GM18507 (cell line): ENCODE results near the gene DENND1A.
"Not testable (repeated sequence)": the region's sequence is repeated elsewhere in the genome, so short reads cannot be mapped to it uniquely, and the experiment has no call there.

Experiments
- DNase-seq: peaks from one replicate; pipeline ENCODE4 v3.0.0; 2011; ENCODE audit warnings: low read depth; ENCODE audit not compliant: insufficient read length; ENCODE audit errors: extremely low spot score
- FAIRE-seq: peaks from 2 replicates; lab custom pipeline; 2011; peaks lifted over from hg19 to GRCh38; lab: Jason Lieb, UNC

Gene DENND1A

DNA sequence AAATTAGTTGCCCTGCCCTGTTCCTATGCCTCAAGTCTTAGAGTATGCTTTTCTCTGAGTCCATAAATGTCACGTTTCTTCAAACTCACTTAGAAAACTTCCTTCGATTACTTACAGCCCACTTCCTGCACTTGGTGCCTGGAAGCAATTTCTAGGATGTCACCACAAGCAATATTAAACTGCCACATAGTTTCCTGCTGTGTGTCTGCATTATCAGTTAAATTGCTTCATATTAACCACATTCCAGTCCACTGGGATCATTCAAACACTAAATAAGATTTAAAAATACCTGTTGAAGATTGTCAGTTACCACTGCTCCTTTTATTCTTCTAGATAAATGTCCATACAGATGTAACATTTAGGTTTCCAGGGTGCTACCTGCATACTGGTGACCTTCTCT, 4.1 kb downstream of the DENND1A start:
- FAIRE-seq, result no peak
- DNase-seq, result no peak

DNA sequence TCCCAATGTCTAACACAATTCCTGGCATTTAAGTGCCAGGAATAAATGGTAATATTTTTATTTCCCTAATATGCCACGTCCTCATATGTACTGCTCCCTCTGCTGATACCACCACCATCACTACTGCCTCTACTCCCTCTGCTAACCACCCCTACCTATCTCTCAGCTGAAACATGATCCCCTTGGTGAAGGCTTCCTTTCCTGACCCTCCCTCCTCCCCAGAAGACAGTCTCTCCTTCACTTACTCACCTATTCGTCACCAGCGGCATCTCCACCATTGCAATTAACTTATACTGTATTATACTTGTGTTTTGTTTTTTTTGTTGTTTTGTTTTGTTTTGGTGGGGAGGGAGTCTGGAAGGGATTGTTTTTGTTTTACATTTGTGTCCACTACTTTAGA, 4.8 kb downstream of the DENND1A start:
- FAIRE-seq, result no peak

DNA sequence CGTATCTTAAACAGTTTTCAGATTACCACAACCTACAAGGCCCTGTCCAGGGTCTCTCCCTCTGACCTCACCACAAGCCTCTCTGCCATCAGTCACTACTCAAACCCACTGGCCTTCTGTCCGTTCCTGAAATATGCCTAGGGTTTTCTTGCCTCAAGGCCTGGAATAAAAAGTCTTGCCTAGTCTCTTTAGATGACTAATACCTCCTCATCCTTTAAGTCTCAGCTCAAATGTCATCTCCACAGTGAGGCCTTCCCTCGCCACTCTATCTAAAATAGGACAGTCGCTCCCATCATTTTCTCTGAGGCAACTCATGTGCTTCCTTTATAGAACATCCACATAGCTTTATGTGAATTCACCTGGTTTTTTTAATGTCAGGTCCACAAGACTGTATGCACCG, 5.2 kb downstream of the DENND1A start:
- DNase-seq (no peak), FAIRE-seq (no peak)

More for the DNA sequence above, 4.8 kb downstream of the DENND1A start:
- DNase-seq, result no peak

DNA sequence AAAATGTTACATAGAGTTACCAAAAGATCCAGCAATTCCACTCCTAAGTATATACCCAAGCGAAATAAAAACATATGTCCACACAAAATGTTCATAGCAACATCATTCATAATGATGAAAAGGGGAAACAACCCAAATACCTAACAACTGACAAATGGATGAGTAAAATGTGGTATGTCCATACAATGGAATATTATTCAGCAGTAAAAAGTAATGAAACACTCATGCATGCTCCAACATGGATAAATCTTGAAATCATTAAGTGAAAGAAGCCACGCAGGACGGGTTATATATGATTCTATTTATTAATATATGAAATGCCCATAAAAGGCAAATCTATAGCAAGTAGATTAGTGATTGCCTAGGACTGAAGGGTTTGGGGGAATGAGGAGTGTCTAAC, 6.0 kb downstream of the DENND1A start:
- DNase-seq (no peak), FAIRE-seq (no peak)

DNA sequence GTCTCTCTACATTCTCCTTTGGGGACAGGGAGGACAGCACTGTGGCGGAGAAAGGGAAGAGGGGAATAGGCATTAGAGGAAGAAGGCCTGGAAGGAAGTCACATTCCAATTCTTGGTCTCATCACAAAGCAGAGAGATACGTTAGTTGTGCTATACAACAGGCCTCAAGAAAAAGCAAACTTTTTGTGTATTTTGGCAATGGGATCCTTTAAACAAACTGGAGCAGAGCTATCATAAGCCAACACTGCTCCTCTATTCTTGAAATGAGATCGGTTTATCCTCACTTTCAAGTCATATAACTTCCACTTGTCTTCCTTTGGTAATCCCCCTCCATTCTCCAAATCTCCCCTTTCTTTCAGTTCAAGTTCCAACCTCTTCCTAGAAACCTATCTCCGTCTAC, 6.5 kb downstream of the DENND1A start:
- FAIRE-seq (no peak), DNase-seq (no peak)

DNA sequence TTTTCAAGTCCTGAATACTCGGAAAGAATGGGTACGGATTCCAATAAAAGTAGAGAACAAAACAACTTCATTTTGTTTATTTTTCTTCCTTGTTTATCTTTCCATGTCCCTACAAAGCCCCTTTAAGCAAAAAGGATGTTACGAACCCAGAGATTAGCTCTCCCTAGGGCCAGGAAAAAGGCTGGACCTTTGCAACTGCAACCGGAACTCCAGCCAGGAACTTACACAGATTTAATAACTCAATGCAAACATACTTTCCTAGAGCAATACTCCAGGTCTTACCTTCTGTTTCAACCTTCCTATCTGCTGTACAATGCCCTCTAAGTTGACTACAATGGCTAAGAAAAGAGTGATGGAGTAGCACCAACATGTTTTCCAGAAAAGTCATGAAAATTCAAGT, 7.0 kb downstream of the DENND1A start:
- FAIRE-seq (no peak), DNase-seq (no peak)

DNA sequence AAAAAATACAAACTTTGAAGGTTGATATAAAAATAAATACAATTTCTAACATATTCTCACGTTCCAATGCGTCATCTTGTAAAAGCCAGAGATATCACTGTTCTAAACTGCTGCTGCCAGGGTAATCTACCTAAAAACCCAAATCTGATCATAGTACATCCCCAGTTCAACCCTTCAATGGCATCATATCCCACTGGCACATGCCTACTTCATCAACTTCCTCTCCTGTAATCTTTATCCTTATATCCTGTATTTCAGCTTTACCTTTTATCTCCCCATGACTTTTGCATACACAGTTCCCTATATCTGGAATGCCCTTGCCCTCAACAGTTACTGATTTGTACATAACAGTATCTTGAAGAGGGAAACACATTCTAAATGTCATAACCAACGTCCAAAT, 7.5 kb downstream of the DENND1A start:
- DNase-seq, result no peak
- FAIRE-seq, result no peak

DNA sequence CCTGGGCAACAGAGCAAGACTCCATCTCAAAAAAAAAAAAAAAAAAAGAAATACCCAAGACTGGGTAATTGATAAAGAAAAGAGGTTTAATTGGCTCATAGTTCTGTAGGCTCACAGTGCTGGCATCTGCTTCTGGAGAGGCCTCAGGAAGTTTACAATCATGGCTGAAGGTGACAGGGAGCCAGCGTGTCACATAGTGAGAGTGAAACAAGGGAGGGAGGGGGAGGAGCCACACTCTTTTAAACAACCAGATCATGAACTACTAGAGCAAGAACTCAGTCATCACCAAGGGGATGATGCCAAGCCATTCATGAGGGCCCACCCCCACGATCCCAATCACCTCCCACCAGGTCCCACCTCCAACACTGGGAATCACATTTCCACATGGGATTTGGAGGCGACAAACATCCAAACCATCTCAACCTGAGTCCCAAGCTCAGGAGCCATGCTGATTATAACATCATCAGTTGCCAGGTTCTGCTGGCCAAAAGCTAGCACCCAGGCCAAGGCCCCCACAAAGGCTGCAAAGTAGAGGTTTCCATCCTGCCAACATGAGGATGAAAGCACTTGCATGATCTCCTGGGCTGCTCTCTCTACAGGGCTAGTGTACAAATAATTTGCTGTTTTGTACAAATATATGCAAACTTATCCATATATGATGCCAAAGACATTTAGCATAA, 15.3 kb downstream of the DENND1A start:
- DNase-seq (no peak), FAIRE-seq (no peak)

DNA sequence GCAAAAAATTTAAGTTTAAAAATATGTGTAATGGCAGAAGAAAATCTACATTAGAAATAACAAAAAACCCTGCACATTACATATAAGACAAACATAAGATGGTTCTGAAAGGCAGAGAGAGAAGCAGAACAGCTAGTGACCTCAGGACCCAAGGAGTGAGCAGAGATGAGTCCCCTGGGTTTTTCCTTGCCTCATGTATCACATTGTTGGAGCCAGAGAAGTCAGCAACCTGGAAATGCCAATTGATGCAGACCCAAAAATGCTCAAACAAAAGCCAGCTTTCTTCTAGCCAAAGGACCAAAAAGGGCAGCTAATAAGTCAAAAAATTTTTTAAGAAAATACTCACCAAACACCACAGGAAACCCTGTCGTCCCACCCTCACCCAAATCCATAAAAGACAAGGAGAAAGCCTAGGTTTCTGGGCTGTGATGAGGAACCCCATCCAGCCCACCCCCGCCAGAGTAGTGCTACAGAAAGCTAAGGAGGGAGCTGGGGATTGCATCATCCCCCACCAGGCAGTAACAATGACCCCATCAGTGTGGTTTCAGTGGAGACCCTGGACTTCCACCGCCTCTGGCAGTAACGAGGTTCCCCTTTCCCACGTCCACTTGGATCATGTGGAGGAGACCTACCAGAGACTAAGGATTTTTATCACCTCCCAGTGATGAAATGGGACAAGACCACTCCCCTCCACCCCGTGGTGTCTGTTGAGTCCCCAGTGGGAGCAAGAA, 17.6 kb downstream of the DENND1A start:
- DNase-seq, result no peak
- no peak for FAIRE-seq

DNA sequence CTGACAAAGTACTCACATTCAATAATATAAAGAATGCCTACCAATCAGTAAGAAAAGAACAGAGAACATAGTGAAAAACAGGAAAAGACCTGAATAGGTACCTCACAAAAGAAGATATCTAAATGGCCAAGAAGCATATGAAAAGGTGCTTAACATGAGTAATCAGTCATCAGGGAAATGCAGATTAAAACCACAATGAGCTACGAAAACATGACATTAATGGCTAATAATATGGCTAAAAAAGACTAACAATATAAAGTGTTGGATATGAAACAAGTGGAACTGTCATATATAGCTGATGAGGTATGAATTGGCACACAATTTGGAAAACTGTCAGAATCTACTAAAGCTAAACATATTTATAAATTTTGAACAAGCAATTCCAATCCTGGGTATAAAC, 18.9 kb downstream of the DENND1A start:
- FAIRE-seq (no peak), DNase-seq (no peak)

DNA sequence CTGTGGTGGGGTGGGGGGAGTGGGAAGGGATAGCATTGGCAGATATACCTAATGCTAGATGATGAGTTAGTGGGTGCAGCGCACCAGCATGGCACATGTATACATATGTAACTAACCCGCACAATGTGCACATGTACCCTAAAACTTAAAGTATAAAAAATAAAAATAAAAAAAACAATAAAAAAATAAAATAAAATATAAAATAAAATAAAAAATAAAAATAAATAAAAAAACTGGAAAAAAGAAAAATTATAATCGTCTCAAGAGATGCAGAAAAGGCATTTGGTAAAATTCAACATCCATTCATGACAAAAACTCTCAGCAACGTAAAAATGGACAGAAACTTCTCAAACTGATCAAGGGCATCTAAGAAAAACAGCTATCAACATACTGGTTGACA, 20.7 kb downstream of the DENND1A start:
- FAIRE-seq, DNase-seq: not testable (repeated sequence)

DNA sequence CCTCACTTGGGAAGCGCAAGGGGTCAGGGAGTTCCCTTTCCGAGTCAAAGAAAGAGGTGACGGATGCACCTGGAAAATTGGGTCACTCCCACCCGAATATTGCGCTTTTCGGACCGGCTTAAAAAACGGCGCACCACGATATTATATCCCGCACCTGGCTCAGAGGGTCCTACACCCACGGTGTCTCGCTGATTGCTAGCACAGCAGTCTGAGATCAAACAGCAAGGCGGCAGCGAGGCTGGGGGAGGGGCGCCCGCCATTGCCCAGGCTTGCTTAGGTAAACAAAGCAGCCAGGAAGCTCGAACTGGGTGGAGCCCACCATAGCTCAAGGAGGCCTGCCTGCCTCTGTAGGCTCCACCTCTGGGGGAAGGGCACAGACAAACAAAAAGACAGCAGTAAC, 26.4 kb downstream of the DENND1A start:
- not testable (repeated sequence) for FAIRE-seq, DNase-seq

DNA sequence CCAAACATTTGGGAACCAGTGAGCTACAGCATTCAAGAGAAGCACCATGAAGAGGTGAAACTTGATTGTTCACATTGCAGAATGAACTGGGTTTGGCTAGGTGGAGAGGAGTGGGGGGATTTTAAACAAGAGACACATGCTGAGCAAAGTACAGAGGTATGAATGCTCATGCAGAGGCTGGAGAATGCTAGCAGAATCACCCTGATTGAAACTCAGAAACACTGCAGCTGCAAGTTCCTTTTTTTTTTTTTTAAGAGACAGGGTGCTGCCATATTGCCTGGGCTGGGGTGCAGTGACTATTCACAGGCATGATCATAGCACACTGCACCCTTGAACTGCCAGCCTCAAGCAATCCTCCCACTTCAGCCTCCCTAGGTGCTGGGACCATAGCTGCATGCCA, 35.1 kb downstream of the DENND1A start:
- FAIRE-seq (no peak), DNase-seq (no peak)

DNA sequence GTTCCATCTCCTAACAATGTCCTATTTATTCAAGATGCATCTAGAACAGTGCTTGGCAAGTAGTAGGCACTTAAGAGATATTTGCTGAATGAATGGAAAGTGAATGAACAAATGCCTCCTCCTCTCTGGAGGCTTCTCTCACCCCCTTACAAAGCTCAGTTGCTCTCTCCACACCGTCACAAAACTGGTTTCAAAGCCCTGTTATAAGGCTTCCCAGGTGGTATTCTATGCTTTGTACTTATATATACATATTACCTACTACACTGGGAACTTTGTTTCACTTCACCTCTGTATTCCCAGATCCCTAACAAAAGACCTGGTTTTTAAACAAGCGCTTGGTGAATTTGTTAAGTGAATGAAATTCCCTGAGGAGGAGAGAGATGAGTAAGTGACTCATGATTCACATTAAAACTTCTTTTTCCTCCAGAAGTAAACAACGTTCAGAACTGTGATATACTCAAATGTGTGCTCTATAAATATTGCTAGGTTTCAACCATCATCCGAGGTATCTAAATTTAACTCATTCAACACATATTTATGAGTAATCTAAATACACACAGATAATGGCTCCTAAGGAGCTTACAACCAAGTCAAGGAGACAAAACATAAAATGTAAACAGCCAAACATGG, 36.0 kb downstream of the DENND1A start:
- no peak for DNase-seq
- no peak for FAIRE-seq

DNA sequence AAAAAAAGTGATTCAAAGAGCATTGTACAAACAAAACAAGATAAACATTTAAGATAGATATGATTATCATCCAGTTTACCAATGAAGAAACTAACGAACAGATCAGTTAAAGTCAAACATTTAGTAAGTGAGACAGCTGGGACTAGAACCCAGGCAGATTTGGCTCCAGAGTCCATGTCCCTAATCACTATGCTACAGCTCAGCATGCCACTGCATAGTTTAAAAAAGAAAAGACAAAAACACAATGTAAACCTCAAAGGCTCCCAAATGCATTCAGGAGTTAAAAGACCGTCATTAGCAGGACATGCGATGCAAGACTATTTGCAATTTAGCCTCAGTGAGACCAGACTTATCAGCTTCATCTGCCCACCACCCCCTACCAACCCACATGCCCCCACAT, 36.8 kb downstream of the DENND1A start:
- no peak for DNase-seq
- FAIRE-seq, result no peak

DNA sequence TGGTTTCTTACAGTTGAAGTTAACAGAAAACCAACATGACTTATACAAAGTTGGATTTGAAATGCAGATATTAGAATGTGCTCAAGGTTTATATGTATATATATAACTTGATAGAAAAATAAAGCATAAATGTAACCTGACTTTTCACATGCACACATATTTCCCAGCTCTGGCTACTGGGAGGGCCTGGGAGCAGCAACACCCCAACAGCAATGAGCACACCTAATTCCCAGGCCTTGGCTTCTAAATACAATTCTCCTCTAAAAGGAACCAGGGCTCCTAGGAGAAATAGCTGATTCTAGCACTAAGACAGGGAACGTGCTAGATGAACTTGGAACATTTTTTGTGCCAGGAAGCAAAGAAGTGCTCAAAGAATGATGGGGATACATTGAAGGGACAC, 42.1 kb downstream of the DENND1A start:
- no peak for DNase-seq
- no peak for FAIRE-seq

DNA sequence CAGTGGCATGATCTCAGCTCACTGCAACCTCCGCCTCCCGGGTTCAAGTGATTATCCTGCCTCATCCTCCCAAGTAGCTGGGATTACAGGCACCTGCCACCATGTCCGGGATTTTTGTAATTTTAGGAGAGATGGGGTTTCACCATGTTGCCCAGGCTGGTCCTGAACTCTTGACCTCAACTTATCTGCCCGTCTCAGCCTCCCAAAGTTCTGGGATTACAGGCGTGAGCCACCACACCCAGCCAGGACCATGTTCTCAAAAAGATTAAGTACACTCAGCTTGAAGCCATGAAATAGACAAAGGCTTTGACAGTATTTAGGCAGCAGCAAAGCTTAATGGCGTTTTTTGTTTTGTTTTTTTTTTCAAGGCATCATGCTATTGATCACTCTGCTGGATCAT, 44.1 kb downstream of the DENND1A start:
- not testable (repeated sequence) for FAIRE-seq

DNA sequence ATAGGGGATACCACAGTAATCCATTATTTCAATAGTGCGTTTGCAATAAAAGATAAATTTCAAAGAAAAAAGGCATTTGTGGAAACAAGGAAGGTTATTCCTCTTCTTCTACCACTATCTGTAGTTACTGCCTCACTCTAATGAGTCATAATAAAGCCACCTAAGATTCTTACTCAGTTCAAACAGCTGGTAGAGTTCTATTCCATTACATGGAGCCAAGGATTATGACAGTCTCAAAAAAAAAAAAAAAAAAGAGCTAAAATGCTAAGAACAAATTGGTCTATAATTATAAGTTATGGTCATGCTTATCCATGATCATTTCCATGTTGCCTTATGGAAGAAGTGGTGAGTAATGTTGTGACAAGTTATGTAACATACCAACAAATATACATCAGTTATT, 46.3 kb downstream of the DENND1A start:
- FAIRE-seq (no peak), DNase-seq (no peak)

More for the DNA sequence above, 44.1 kb downstream of the DENND1A start:
- DNase-seq, result not testable (repeated sequence)

DNA sequence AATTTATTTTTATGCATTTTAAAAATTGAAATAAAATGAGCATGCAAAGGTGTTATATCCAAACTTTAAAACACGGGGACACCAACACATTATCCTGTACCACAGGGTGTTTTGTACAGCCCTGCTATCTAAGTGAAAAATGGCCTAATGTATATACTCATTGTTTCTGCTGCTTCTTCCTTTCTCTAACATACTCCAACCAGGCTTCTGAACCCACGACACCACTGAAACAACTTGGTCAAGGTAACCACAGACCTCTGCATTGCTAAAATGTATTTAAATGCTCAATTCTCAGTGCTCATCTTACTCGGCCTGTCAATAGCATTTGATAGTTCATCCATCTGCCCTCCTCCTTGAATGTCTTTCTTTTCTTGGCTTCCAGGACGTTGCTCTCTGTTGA, 48.3 kb downstream of the DENND1A start:
- no peak for FAIRE-seq
- no peak for DNase-seq

DNA sequence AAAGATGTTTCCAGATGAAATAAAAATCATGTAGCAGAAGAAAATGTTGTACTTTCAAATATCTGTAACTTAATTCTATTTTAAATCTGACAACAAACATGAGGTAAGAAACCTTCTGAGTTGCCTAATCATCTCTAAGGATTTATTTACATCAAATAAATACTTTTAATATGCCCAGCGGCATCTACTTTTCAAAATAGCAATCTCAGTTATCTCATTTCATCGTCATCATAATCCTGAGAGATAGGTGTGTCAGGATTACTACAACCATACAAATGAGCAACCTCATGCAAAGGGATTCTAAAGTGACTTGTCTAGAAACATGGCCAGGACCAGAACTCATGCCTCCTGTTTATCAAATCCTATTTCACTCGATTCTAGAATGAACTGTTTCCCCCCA, 49.5 kb downstream of the DENND1A start:
- DNase-seq, result no peak
- no peak for FAIRE-seq

DNA sequence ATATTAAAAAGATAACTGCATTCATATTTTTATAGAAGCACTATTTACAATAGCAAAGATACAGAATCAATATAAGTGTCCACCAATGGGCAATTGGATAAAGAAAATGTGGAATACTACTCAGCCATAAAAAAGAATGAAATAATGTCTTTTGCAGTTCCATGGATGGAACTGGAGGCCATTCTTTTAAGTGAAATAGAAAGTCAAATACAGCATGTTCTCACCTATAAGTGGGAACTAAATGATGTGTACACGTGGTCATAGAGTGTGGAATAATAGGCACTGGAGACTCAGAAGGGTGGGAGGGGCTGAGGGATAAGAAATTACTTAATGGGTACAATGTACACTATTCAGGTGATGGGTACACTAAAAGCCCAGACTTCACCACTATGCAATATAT, 53.2 kb downstream of the DENND1A start:
- DNase-seq, result no peak
- FAIRE-seq, result no peak
